GM19193 (cell line): ENCODE measurements around the gene MED6.

Experiments used
- POLR2A ChIP-seq: IDR thresholded peaks from 4 replicates; pipeline ENCODE4 v1.6.1; 2011; ENCODE audit not compliant: insufficient read depth, insufficient read length; ENCODE audit errors: extremely low read depth

Gene MED6

DNA sequence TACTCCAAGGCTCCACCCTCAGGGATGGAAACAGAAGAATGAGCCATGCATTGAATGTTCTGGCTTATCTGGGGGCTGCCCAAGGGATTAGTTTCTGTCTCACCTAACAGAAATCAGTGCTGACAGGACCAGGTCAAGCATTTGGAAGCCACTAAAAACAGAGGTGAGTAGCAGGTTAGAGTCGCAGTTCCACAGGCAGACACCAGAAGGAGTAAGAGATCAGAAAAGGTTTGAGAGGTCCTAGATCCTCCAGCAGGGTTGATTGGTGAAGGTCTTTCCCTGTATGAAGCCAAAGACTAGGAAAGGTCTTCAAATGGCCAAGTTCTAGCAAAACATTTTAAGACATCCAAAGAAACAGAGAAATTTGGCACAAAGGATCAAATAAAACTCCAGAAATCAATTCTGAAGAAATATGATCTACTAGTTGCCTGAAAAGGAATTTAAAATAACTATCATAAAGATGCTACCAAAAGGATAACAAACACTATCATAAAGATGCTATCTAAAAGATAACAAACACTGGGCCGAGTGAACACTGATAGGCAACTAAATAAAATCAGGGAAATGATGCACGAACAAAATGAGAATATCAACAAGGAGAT lies 21.8 kb upstream of the MED6 start:
- TF ChIP-seq POLR2A = no peak

DNA sequence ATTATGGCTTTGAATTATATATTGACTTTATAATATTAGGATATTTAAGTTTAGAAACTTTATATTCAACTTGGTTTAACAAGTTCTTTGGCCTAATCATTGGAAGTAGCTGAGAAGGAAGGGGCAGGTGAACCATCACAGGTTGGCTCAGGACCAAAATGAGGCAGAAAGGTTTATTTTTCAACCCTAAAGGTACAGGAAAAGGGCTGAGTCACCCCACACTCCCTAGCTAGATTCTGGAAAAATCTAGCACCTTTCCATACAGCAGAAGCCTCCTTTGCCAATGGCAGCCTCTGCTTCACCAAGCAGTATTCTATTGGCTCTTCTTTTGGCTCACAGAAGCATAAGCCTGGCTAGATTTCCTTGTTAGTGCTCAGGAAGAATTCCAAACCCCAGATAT lies 19.3 kb upstream of the MED6 start:
- TF ChIP-seq POLR2A = no peak

DNA sequence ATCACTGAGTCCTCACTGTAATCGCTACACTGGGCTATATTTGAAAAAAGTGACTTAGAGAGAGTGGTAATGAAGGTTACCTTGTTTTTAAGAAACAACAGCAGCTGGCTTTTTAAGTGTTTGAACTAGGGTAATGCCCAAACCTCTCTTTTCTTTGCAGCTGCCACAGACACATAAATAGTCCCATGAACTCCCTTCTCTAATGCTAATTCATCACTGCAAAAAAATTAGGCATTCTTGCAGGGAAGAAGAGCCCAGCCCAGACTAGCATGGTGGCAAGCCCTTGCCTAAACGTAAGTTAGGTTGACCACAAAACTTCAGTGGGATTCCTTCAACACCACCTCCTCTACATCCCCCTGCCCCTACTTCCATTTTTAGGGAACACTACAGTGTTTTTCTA lies 17.9 kb upstream of the MED6 start:
- no peak for TF ChIP-seq POLR2A

DNA sequence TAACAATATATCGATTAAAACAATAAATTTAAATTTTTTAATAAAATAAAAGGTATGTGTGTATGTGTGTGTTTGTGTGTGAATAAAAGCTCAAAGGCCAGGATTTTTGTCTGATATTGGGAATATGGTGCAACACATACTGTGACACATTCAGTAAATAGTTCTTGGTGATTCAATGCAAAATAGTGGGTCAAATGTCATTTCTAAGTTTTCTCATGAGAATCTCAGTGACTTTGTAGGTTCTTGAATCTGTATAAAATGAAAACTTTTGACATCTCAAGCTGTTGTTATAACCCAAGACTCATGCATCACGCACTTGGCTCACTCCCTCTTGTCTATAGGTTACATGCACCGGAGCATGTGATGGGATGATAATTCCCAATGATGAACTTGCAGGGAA lies 16.2 kb upstream of the MED6 start:
- TF ChIP-seq POLR2A = no peak

DNA sequence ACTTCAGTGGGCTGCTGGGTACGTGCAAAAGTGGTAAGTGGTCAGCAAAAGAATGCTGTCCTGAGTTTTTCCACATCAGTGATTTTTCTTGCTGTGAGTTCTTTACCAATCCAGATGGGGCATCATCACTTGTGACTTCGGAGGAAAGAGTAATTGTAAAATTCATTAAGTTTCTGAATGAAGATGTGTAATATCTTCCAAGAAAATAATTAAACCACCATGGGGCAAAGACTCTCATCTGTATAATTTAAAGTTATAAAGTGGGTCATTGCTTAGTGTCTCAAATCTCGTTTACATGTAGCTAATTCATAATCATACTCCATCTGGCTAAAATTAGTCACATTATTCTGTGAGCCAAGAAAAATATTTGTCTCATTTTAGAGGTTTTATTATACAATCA lies 10.8 kb upstream of the MED6 start:
- no peak for TF ChIP-seq POLR2A

DNA sequence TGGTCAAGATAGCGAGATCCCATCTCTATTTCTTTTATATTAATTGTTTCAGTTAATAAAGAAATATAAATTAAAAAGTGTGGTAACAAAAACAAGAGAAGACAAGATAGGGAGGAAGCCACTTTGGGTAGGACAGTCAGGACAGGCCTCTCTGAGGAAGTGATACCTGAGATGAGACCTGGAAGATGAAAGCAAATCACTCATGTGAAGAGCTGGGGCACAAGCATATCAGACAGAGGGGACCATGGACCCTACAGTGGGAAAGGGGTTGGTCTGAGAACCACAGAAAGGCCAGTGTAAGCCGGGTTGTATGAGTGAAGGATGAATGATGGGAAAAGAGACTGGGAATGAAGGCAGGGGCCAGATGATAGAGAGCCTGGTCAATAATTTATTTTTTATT lies 1.8 kb upstream of the MED6 start:
- no peak for TF ChIP-seq POLR2A

DNA sequence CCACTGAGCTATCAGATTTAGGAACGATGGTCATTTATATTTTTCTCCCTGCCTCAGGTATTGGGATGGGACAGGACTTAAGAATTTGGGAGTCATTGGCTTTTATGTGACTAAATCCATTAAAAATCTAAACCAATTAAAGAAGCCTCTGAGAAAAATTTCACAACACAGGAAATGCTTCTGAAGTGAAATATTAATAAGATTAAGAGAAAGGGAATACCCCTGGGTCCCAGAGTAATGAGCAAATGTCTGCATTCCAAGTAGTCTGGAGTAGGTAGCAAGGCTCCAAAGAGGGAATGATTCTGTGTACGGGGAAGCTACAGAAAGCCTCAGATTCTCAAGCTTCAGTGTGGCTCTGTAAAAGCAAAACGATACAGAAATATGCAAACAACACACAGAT lies 707 bp upstream of the MED6 start:
- no peak for TF ChIP-seq POLR2A

DNA sequence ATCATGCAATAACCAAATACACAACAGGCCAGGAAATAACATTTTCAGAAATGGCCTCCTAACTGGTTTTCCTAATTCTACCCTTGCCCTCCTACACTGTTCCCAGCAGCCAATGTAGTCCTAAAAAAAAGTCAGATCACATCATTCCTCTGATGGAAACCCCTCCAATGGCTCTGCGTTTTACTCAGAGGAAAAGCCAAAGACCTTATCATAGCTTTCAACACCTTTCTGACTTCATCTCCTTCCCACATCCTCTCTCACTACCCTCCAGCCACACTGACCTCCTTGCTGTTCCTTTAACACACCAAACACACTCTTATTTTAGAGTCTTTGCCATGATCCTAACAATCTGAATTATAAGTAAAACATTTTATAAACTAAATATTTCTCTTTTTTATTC lies 1.1 kb downstream of the MED6 start:
- no peak for TF ChIP-seq POLR2A

DNA sequence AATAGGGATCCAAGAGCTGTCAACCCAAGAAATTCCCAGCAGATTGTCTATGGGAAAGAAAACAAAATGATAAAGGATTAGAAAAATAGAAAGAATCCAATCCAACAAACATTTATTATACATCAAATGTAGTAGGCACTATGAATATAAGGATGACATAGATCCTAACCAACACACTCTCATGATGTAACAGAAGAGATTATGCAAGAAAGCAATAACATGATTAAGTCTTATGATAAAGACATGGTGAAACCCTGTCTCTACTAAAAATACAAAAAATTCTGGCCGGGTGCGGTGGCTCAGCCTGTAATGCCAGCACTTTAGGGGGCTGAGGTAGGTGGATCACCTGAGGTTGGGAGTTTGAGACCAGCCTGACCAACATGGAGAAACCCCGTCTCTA lies 2.7 kb downstream of the MED6 start:
- TF ChIP-seq POLR2A = no peak

DNA sequence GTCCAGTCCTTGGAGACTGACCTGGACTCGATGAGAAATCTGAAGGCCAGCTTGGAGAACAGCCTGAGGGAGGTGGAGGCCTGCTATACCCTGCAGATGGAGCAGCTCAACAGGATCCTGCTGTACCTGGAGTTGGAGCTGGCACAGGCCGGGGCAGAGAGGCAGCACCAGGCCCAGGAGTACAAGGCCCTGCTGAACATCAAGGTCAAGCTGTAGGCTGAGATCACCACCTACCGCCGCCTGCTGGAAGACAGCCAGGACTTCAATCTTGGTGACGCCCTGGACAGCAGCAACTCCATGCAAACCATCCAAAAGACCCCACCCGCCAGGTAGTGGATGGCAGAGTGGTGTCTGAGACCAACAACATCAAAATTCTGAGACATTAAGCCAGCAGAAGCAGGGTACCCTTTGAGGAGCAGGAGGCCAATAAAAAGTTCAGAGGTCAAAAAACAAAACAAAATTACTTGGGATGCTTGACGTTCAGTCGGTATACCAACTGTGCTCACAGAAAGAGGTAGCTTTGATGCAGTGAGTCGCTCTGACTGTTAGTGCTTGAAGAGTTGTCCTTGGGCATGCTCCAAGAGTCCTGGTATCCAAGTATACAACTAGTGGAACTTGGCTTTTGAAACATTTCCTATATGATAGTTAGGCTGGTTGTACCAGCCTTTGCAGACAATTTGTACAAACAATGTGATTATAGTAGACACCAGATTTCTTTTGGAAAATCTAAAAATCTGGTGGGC lies 4.8 kb downstream of the MED6 start:
- no peak for TF ChIP-seq POLR2A

DNA sequence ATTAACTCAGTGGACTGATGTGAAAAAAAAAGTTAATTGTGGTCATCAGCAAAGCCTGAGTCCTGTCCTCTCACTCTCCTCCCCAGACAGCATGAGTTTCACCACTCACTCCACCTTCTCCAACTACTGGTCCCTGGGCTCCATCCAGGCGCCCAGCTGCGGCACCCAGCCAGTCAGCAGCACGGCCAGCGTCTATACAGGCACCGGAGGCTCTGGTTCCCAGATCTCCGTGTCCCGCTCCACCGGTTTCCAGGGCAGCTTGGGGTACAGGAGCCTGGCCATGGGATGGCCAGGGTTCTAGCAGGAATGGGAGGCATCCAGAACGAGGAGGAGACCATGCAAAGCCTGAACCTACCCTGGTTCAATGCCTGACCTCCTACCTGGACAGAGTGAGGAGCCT lies 6.0 kb downstream of the MED6 start:
- no peak for TF ChIP-seq POLR2A

DNA sequence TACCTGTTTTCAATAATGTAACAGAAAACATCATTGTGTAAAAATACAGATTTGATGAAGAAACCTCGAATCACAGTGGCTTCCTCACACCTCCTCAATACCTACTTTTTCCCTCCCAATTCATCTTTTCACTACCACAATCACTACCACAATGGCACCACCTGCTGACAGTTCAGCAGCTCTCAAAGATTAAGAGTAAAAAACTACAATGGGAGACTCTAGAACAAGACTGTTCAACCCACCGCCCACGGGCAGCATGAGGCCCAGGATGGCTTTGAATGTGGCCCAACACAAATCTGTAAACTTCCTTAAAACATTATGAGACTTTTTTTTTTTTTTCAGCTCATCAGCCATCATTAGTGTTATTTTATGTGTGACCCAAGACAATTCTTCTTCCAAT lies 15.2 kb downstream of the MED6 start:
- TF ChIP-seq POLR2A = no peak

DNA sequence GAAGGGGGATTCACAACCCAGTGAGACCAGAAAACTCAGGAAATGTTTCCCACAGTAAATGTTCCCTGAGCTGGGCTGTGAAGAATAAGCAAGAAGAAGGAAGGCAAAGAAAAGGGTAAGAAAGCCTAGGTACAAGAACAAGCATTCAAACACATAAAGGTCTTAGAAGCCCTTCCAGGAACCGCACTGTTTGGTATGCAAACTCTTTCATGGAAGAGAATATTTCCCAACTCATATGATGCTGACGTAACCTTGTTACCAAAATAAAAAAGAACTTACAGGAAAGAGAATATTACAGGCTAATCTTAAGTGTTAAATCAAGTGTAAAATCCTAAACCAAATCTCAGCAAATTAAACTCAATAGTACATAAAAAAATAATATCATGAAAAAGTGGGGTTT lies 23.6 kb downstream of the MED6 start:
- no peak for TF ChIP-seq POLR2A

DNA sequence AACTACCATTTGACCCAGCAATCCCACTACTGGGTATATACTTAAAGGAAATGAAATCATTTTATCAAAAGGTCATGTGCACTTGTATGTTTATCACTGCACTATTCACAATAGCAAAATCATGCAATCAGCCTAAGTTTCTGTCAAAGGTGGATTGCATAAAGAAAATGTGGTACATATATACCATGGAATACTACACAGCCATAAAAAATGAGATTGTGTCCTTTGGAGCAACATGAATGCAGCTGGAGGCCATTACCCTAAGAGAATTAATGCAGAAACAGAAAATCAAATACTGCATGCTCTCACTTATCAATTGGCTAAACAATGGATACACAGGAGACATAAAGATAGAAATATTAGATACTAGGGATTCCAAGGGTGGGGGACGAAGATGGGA lies 27.4 kb downstream of the MED6 start:
- TF ChIP-seq POLR2A = no peak

DNA sequence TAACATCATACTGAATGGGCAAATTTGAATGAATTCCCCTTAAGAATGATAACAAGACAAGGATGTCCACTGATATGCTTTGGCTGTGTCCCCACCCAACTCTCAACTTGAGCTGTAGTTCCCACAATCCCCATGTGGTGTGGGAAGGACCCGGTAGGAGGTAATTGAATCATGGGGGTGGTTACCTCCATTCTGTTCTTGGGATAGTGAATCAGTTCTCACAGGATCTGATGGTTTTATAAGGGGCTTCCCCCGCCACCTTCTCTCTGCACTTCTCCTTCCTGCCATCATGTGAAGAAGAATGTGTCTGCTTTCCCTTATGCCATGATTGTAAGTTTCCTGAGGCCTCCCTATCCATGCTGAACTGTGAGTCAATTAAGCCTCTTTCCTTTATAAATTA lies 29.3 kb downstream of the MED6 start:
- TF ChIP-seq POLR2A = no peak

DNA sequence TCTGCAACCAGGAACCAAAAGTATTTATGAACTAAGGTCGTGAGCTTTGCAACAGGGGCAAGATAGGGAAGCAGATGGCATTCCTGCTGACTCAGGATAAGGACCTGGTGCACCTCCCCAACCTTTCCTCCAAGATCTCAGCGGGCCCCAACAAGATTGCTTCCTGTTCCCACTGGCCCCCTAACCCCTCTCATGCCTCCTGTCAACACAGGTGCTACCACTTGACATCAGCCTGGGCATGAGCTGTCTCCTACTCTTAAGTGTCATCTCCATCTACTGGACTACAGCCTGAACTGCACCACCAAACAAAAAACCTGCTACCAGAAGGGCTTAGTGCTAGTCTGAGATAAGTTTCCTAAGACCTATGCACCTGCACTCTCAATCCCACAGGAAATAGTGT lies 32.7 kb downstream of the MED6 start:
- TF ChIP-seq POLR2A = no peak

DNA sequence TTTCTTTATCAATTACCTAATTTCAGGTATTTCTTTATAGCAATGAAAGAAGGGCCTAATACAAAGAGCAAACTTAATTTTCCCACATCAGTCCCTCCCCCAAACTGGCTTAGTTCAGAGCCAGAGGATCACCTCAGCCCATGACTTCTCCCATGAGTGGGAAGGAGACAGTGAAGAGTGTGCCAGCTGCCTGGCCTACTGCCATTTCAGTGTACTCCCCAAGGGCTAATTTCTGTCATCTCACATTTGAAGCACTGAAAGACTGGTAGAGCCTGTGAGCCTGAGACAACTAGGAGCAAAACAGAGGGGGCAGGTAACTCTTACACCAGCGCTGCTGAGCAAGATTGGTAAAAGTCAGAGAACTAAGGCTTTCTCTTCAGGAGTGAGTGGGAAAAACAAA lies 36.6 kb downstream of the MED6 start:
- TF ChIP-seq POLR2A = no peak
